Upper lobe of left lung (tissue), 6 donors: ENCODE measurements around the gene STX11. TPM values are rescaled to one million over a fixed set of nuclear protein-coding genes. Genes with fewer than 3 reads are reported as not detected.
"Not testable (repeated sequence)": the region's sequence is repeated elsewhere in the genome, so short reads cannot be mapped to it uniquely, and the experiment has no call there.

Experiments used
- ATAC-seq, 2 donors: fragments of 200-7000 bp; cut with Tn5 transposase; one replicate each; pipeline ENCODE4 v1.9.1; 2022; ENCODE audit warnings: mild to moderate bottlenecking in 2 of 2, moderate library complexity in 2 of 2; ENCODE audit not compliant: low FRiP score in 2 of 2
- DNase-seq, 2 donors: peaks; one replicate each; pipeline ENCODE4 v3.0.0-alpha.2; 2019 to 2020
- H3K27ac ChIP-seq, 4 donors: fragments of 200-600 bp; sonication (generic); one replicate each; pipeline ENCODE4 v1.5.1; 2016 to 2019
- H3K27me3 ChIP-seq, 4 donors: fragments of 200-600 bp; sonication (generic); one replicate each; pipeline ENCODE4 v1.5.1; 2017 to 2019
- H3K36me3 ChIP-seq, 4 donors: fragments of 200-600 bp; sonication (generic); one replicate each; pipeline ENCODE4 v1.5.1; 2016 to 2019
- H3K4me1 ChIP-seq, 4 donors: fragments of 200-600 bp; sonication (generic); one replicate each; pipeline ENCODE4 v1.5.1; 2018 to 2019
- H3K4me3 ChIP-seq, 4 donors: fragments of 200-600 bp; sonication (generic); one replicate each; pipeline ENCODE4 v1.5.1; 2017 to 2019; ENCODE audit warnings: mild to moderate bottlenecking in 2 of 4, moderate library complexity in 1 of 4
- H3K9me3 ChIP-seq, 4 donors: fragments of 200-600 bp; sonication (generic); one replicate each; pipeline ENCODE4 v1.5.1; 2018 to 2019
- CTCF ChIP-seq, 6 experiments: fragments of 450-650 bp in 4 of 6; fragments of 200-600 bp in 2 of 6; sonication (generic) in 2 of 6; IDR thresholded peaks; one replicate each; pipeline ENCODE4 v1.5.1; 2016 to 2019; ENCODE audit warnings: antibody characterized with exemption in 6 of 6
- EP300 ChIP-seq, 4 donors: sonication (generic); formaldehyde crosslinking; IDR thresholded peaks; one replicate each; pipeline ENCODE4 v1.5.1; 2017; ENCODE audit warnings: antibody characterized with exemption in 4 of 4, control low read depth in 2 of 4
- POLR2A ChIP-seq, 4 donors: fragments of 450-650 bp; IDR thresholded peaks; one replicate each; pipeline ENCODE4 v1.5.1; 2016 to 2017; ENCODE audit warnings: antibody characterized with exemption in 4 of 4, mild to moderate bottlenecking in 2 of 4
- POLR2AphosphoS5 ChIP-seq, 2 donors: sonication (generic); formaldehyde crosslinking; IDR thresholded peaks; one replicate each; pipeline ENCODE4 v1.5.1; 2017; ENCODE audit warnings: antibody characterized with exemption in 2 of 2
- WGBS, 2 donors: methylation state at CpG; one replicate each; pipeline ENCODE4 v1.1.5; 2017 to 2018; 5-methylcytosine and 5-hydroxymethylcytosine counted together
- total RNA-seq, 6 donors: library from RNA; depleted of rRNA in 4 of 6; stranded (reverse); fragments of >200 nt in 4 of 6; gene quantifications; one replicate each; pipeline versions ENCODE4 v1.1.0 to v1.2.1, GENCODE V29; 2016 to 2021
- donor health status: DM: no; HTN: no; CAD: no; lungs with moderate emphysema.
- donor health status: DM: no; HTN: yes; CAD: no; lungs with severe emphysema.

Gene STX11
- total RNA-seq, 6 donors from 2014 or later: 47.9 to 134 (median 75.5) TPM

GRCh38 chr6:144179237-144179636 is 28.9 kb downstream of the STX11 start:
- Histone ChIP-seq H3K4me1 (peaks cover 10 to 16% (median 12%) of the 10 kb centered on the region in 4 donors), H3K27ac (no peak overlapping the region), H3K36me3 (no peaks in the 10 kb centered on the region), H3K9me3 (no peaks in the 10 kb centered on the region), H3K27me3 (no peaks in the 10 kb centered on the region), H3K4me3 (no peak overlapping the region)
- DNase-seq (no peak), ATAC-seq (no peak)
- WGBS, 2 donors: 98 to 100% methylated on average over 4 of the region's 4 CpGs
- TF ChIP-seq POLR2A (IDR thresholded peaks at IDR 0.05): no peak
- TF ChIP-seq CTCF (IDR thresholded peaks at IDR 0.05): no peak
- TF ChIP-seq POLR2AphosphoS5 (IDR thresholded peaks at IDR 0.05): no peak
- no peak for TF ChIP-seq EP300 (IDR thresholded peaks at IDR 0.05)

- no peaks in the 10 kb centered on the region for H3K36me3 ChIP-seq
- H3K27ac ChIP-seq: no peak overlapping the region
- ATAC-seq: no peak
- WGBS, 2 donors: 74 to 85% methylated on average over 2 of the region's 2 CpGs
- no peaks in the 10 kb centered on the region for H3K9me3 ChIP-seq
- H3K4me3 ChIP-seq: no peak overlapping the region
- no peak for DNase-seq
- no peak for TF ChIP-seq CTCF (IDR thresholded peaks at IDR 0.05)
- TF ChIP-seq EP300 (IDR thresholded peaks at IDR 0.05): no peak
- TF ChIP-seq POLR2AphosphoS5 (IDR thresholded peaks at IDR 0.05): no peak
- no peak for TF ChIP-seq POLR2A (IDR thresholded peaks at IDR 0.05)
- peaks cover 10 to 16% (median 12%) of the 10 kb centered on the region in 4 donors for H3K4me1 ChIP-seq
- H3K27me3 ChIP-seq: no peaks in the 10 kb centered on the region
Measured at GRCh38 chr6:144179828-144180227, 29.5 kb downstream of the STX11 start.

- ATAC-seq, H3K9me3 ChIP-seq, H3K27ac ChIP-seq, H3K4me3 ChIP-seq, H3K27me3 ChIP-seq, H3K36me3 ChIP-seq: not testable (repeated sequence)
- WGBS, 2 donors: 56 to 61% methylated on average over 1 of the region's 1 CpG
- peak in 1 of 2 donors; percentile 35 for DNase-seq
- H3K4me1 ChIP-seq: peaks cover 10 to 16% (median 12%) of the 10 kb centered on the region in 4 donors
Measured at GRCh38 chr6:144180354-144180753, 30.0 kb downstream of the STX11 start.

- no peak for TF ChIP-seq POLR2AphosphoS5 (IDR thresholded peaks at IDR 0.05)
- Histone ChIP-seq H3K9me3 (no peaks in the 10 kb centered on the region), H3K4me1 (peaks cover 10 to 19% (median 12%) of the 10 kb centered on the region in 4 donors), H3K27me3 (no peaks in the 10 kb centered on the region), H3K4me3 (no peak overlapping the region), H3K36me3 (peaks cover 0 to 4% (median 2%) of the 10 kb centered on the region in 4 donors), H3K27ac (no peak overlapping the region)
- DNase-seq (no peak), ATAC-seq (peak in 1 of 2 donors; percentile 80)
- WGBS, 2 donors: 80 to 83% methylated on average over 2 of the region's 2 CpGs
Measured at GRCh38 chr6:144181639-144182038, 31.3 kb downstream of the STX11 start.

- peaks cover 10 to 19% (median 12%) of the 10 kb centered on the region in 4 donors for H3K4me1 ChIP-seq
- H3K27me3 ChIP-seq, H3K4me3 ChIP-seq, H3K27ac ChIP-seq, H3K9me3 ChIP-seq, ATAC-seq, DNase-seq: not testable (repeated sequence)
- peaks cover 0 to 21% (median 14%) of the 10 kb centered on the region in 4 donors for H3K36me3 ChIP-seq
- 100% methylated on average over 1 of the region's 1 CpG for WGBS, 2 donors
Measured at GRCh38 chr6:144184186-144184585, 33.9 kb downstream of the STX11 start.

GRCh38 chr6:144185133-144185836 is 35.0 kb downstream of the STX11 start:
- no peak for ATAC-seq
- H3K36me3 ChIP-seq: peaks cover 0 to 21% (median 14%) of the 10 kb centered on the region in 4 donors
- H3K9me3 ChIP-seq: no peaks in the 10 kb centered on the region
- no peaks in the 10 kb centered on the region for H3K27me3 ChIP-seq
- 69 to 74% methylated on average over 4 of the region's 4 CpGs for WGBS, 2 donors
- DNase-seq: no peak
- H3K27ac ChIP-seq: no peak overlapping the region
- H3K4me1 ChIP-seq: peaks cover under 1 to 16% (median 12%) of the 10 kb centered on the region in 4 donors
- H3K4me3 ChIP-seq: no peak overlapping the region
- TF ChIP-seq CTCF (IDR thresholded peaks at IDR 0.05): no peak
- no peak for TF ChIP-seq POLR2A (IDR thresholded peaks at IDR 0.05)
- no peak for TF ChIP-seq EP300 (IDR thresholded peaks at IDR 0.05)
- no peak for TF ChIP-seq POLR2AphosphoS5 (IDR thresholded peaks at IDR 0.05)
